Putamen (tissue), 1 donor: ENCODE data around the gene USF3.

Experiments used
- DNase-seq: peaks from one replicate; pipeline ENCODE4 v3.0.0-alpha.2; 2016; ENCODE audit warnings: low spot score

The USF3 gene

DNA sequence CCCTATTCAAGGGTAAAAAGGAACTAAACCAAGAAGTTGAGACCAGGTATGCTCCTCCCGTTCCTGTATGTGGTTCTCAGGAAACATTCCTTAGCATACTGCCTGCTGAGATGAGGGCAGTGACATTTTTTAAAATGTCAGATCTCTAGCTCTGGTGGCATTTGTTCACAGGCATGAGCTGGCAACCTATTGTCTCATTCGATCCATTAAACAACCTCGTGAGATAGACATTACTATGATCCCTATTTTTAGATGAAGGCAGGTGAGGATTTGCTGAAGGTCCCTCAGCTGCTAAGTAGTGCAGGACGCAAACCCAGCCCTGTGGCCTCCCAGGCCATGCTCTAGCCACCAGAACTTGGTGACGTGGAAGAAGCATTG is 89.2 kb downstream of the USF3 start:
- DNase-seq, result no peak

DNA sequence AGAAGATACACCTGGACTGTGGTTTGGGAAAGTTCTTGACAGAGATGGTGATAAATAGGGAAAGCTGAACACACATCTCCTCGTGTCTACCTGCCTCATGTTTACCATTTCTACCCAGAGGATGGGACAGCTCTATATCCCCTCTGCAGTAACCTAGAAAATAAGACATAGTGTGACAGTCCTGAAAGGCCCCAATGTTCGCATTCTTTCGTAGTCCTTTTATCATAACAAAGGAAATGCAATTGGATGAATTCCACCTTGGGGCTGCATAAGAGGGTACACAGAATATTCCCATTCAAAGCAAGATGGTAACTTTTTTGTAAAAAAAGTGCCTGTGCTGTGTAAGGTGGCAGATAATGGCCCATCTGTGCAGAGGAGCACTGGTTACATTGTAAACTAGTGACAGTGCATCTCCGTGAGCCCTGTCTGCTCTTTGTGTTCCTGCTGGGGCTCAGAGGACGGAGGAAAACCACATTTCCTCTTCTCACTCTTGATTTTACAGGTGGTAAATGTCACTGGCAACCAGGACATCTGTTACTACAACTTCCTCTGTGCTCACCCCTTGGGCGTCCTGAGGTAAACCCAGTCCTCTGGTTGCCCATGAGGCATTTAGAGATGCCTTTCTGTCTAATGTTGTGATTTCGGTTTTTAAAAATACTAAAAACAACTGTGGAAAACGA is 89.8 kb downstream of the USF3 start:
- DNase-seq, result no peak

DNA sequence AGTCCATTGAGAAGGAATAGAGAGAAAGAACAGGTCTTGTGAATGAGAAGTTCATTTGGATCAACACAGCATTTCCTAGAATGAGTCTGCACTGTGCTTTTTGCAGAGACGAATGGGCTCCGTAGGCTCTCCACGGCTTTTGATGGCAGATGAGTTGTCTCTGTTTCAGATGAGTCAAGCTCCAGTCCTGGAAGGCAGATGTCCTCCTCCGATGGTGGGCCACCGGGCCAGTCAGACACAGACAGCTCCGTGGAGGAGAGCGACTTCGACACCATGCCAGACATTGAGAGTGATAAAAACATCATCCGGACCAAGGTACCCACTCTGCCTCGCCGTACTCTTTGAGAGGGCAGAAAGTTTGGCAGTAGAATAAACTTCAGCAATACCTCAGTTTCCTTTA is 93.6 kb downstream of the USF3 start:
- no peak for DNase-seq

DNA sequence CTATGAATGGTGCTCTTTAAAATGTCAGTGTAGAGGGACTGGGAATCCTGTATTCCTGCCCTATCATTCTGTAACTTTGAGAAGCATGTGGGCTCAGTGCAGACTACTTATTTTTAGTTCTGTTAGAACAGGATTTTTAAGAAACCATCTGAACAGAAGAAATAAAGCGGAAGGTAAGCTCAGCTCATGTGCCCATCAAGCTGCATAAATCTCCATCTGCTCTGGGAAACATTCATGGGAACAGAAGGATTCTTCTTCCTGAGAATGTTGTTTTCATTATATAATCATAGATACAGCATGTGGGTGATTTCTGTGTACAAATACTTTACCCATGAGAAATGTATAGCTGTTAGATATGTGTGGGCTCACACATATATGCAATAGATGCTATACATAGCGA is 94.2 kb downstream of the USF3 start:
- DNase-seq, result no peak

GRCh38 chr3:113601240-113601639 is 95.2 kb downstream of the USF3 start:
- no peak for DNase-seq

DNA sequence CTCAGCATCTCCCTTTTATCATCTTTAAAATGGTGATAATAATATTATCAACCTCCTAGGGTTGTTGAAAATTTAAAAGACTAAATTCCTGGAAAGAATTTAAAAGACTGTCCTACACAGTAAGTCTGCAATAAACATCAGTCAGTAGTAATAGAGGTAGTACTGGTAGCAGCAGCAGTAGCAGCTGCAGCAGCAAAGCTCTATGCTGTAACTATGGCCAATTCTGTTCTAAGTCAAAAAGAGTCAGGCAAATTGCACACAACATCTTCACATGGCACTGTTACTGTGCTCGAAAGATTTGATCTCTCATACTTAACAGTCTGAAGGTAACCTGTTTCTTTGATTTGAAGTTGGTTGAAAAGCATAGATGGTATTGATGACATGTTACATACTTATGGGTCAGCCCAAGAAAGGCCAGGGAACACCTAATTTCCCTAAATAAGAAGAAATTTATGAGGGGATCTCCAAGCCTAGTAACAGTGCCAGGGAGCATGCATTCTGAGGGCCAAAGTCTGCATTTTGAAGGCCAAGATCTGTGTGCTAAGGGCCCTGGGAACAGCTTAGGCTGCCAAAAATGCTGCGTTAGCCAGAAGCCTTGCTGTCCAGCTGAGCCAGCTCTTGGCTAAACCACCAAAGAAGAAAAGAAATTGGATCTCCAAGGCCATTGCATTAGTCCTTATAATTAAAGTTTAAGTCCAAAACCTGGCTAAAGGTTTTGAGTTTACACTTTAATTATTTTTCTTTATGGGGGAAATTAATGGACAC is 95.8 kb downstream of the USF3 start:
- peak; percentile 20 for DNase-seq
